COLO829 (cell line): ENCODE measurements around the gene NTN5.
"Not testable (repeated sequence)": the region's sequence is repeated elsewhere in the genome, so short reads cannot be mapped to it uniquely, and the experiment has no call there.

ENCODE experiments used
- DNase-seq: peaks from one replicate; pipeline ENCODE4 v3.0.0; 2012; ENCODE audit warnings: low spot score

NTN5 gene

GRCh38 chr19:48669903-48670668 lies 2.7 kb downstream of the NTN5 start:
- no peak for DNase-seq

GRCh38 chr19:48668761-48669160 lies 4.1 kb downstream of the NTN5 start:
- no peak for DNase-seq

DNA sequence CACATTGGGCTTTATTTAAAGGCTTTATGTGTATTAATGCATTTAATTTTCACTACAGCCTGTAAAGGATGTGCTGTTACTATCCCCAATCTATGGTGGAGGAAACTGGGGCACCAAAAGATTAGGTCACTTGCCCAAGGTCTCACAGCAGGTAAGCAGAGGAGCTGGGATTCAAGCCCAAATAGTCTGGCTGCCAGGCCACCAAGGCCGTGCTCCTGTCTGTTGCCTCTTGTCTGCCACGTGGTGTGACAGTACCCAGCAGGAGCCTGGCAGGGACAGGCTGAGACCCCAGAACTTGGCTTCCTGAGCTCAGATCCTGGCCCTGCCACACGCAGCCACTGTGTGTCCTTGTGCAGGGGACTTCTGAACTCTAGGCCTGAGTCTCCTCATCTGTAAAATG lies 4.5 kb downstream of the NTN5 start:
- no peak for DNase-seq

GRCh38 chr19:48665786-48666185 lies 7.0 kb downstream of the NTN5 start:
- no peak for DNase-seq

DNA sequence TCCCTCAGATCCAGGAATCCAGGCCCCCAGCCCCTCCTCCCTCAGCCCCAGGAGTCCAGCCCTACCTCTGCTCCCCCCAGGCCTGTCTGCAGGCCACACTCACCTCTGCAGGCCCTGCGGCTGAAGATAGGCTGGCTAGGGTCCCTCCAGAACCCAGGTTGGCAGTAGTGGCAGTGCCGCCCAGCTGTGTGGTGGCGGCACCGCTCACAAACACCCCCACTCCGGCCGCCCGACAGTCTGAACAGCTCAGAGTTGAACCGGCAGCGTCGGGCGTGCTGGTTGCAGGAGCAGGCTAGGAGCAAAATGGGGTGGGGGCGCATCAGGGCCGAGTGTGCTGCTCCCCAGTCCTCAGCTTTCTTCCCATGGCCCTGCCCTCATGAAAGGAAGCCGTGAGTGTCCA lies 8.3 kb downstream of the NTN5 start:
- DNase-seq: no peak

- DNase-seq: no peak
Measured at GRCh38 chr19:48663667-48664066, 9.2 kb downstream of the NTN5 start.

DNA sequence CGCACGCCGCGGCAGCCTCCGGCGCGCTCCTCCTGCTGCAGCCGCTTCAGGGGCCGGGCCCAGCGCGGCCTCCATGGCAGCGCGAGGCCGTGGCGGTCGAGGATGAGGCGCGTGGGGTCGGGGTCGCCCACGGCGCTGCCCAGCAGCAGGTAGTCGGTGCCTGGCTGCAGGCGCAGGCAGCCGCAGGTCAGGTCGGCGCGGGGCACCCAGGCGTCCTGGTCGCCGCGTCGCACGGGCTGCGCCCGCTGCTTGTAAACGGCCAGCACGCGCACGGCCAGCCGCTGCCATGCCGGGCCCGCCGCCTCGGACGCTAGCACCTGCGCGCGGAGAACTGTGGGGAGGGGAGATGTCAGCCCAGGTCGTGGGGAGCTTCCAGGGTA lies 11.1 kb downstream of the NTN5 start:
- DNase-seq: no peak

DNA sequence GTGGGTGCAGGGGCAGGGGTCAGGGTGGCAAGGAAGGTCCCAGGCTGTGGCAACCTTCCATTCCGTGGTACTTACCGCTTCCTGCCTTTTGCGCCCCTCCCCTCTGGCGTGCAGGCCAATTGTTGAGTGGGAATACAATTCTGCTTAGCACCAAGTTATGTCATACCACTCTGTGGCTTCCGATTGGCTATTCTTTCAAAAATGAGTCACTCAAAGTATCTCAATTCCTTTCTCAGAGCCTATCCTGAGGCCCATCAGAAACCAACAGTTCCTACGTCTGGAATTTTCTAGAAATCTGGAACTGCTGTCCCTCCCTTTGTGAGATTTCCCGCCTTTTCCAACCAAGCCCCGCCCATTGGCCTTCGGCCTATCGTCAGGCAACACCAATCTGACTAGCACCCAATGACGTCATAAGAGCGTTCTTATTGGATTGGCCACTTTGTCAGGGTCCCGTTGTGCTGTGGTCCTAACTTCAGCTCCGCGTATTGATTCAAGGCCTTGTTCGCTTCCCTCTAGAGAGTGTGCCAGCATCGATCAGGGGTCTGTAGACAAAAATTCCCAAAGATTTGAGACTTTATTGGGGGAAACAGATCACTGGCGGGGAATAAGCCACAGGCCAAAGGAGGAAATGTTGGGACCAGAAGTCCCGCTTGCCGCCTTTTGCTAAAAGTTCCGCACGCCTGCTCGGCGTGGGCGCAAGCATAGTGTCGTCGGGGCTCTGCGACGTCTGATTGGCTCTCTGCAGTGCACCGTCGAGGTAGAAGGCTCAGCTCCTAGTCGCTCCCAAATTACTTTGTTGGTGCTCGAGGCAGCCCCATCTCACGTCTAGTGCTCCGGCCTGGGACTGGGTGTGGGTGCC lies 11.7 kb downstream of the NTN5 start:
- DNase-seq: peak; percentile 98

GRCh38 chr19:48659768-48660167 lies 13.0 kb downstream of the NTN5 start:
- DNase-seq: no peak

DNA sequence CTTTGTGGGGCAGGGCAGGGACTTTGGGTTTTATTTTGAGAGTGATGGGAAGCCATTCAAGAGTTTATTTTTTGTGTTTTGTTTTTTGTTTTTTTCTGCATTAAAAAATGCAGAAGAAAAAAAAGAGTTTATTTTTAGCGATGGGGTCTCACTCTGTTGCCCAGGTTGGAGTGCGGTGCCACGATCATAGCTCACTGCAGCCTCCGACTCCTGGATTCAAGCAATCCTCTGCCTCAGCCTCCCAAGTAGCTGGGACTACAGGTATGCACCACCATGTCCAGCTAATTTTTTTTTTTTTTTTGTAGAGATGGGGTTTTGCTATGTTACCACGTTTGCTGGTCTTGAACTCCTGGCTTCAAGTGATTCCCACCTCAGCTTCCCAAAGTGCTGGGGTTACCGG lies 14.3 kb downstream of the NTN5 start:
- no peak for DNase-seq

- not testable (repeated sequence) for DNase-seq
Measured at GRCh38 chr19:48657828-48658227, 15.0 kb downstream of the NTN5 start.

DNA sequence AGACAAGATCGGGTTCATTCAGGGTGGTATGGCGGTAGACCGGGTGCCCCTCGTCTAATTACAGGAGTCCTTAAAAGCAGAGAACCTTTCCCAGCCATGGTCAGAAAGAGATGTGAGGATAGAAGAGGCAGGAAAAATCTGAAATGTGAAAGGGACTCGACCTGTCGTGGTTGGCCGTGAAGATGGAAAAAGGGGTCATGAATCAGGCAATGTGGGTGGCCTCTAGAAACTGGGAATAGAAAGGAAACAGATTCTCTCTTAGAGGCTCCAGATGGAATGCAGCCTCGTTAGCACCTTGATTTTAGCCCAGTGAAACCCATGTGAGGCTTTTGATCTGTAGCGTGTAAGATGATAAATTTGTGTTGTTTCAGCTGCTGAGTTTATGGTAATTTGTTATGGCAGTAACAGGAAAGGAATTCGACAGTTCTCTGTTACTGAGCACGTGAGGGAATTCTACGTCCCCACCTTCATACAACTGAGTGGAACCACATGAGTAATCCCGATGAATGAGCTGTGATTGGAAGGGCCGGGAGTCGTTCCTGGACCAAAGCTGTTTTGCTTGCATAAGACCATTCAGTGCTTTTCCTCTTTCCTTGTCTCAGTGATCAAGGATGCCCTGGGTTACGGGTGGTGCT lies 15.9 kb downstream of the NTN5 start:
- no peak for DNase-seq

- DNase-seq: no peak
Measured at GRCh38 chr19:48654299-48655059, 18.3 kb downstream of the NTN5 start.

DNA sequence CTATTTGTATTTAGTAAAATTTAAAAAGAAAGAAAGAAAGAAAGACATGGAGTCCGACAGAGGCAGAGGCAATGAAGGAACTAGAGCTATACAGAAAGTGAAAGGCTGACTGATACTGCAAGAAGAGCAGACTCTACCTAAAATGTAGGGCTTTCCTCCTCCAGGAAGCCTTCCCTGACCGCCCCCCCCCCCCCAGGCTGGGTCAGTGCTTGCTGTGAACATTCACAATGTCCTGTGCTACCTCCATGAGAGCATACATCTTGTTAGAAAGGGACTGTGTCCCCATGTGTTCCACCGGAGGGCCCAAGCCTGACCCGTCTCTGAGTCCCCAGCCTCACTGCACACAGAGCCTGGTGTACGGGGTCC lies 21.2 kb downstream of the NTN5 start:
- DNase-seq: no peak

DNA sequence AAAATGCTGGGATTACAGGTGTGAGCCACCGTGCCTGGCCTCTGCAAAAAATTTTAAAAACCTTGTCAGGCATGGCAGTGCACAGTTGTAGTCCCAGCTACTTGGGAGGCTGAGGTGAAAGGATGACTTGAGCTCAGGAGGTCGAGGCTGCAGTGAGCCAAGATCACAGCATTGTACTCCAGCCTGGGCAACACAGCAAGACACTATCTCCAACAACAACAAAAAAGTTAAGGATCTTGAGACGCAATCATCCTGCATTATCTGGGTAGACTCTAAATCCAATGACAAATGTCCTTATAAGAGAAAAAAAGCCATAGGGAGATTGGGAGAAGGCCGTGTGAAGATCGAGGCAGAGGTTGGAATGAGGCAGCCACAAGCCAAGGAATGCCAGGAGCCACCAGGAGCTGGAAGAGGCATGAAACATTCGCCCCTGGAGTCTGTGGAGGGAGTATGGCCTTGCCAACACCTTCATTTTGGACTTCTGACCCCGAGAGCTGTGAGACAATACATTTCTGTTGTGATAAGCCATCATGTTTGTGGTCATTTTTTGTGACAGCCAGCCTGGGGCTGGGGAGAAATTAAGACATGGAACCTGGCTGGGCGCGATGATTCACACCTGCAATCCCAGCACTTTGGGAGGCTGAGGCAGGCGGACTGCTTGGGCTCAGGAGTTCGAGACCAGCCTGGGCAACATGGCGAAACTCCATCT lies 21.7 kb downstream of the NTN5 start:
- DNase-seq: no peak

DNA sequence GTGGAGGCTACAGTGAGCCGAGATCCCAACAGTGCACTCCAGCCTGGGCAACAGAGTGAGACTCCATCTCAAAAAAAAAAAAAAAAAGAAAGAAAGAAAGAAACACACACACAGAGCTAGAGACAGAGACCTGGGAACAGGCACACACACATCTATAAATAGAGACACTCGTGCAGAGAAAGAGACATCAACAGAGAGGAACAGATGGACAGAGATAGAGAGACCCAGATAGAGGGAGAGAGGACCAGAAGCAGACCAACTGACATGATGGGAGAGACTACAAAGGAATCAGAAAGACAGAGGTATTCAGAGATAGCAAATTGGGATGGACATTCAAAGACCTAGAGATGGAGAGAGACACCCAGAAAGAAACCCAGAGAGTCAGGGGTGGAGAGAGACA lies 24.7 kb downstream of the NTN5 start:
- DNase-seq: no peak

- no peak for DNase-seq
Measured at GRCh38 chr19:48646722-48647216, 26.0 kb downstream of the NTN5 start.

- peak; percentile 74 for DNase-seq
Measured at GRCh38 chr19:48646001-48646721, 26.7 kb downstream of the NTN5 start, which contains the start of gene CA11. Gene CA11 (minus strand): TSS chr19:48646187. CDS start chr19:48645632, 555 bp downstream.

DNA sequence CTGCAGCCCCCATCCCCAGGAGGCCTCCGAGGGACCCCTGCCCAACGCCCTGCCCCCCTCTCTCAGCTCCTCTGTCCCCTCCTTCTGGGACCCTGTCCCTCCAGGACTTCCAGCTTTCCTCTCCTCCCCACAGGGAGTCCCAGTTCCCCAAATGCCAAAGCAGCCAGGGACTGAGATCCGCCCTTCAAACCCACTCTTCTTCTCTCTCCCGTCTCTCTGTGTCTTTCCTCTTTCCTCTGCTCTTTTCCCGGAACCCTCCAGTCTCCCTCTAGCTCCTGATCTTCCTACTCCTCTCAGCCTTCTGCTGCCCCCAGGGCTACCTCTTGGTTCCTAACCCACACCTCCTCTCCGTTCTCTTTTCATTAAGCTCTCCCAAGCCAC lies 27.2 kb downstream of the NTN5 start:
- DNase-seq: no peak

DNA sequence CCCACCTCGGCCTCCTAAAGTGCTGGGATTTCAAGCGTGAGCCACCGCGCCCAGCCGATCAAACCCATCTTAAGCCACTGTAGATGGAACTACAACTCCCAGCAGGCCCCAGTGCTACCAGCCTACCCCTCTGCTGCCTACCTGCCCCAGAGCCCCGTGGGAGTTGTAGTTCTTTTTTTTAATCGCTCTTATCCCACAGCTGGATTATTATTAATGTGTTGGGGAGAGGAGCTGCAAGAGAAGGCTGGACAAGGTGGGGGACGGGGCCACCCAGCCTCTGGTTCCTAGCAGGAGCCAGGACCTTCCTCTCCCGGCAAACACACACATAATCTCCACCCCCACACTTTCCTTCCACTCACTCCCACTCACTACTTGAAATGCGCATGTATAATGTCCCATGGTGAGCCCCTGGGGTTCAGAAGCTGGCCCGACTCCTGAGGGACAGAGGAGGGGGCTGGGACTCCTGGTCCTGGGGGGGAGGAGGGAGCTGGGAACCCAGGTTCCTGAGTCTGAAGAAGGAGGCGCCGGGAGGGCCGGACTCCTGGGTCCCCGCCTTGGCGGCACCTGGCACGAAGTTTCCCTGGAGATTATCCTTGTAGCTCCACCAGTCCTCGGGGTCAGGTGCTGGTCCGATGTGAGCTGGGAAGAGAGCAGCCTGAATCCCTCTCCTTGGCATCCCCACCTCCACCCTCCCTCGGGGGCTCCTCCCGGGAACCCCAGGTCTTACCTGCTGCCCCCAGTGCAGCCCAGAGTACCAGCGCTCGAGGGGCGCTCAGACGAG lies 27.8 kb downstream of the NTN5 start:
- peak; percentile 77 for DNase-seq
